HG02588 (cell line): Measurements from ENCODE around the gene PRKG1.

Source experiments
- ATAC-seq: cut with Tn5 transposase; IDR thresholded peaks from one replicate; pipeline ENCODE4 v1.9.1; 2021; ENCODE audit warnings: mild to moderate bottlenecking, moderate library complexity; ENCODE audit not compliant: unreplicated experiment

PRKG1 gene

GRCh38 chr10:51843966-51844365 lies 769.7 kb downstream of the PRKG1 start:
- no peak for ATAC-seq

DNA sequence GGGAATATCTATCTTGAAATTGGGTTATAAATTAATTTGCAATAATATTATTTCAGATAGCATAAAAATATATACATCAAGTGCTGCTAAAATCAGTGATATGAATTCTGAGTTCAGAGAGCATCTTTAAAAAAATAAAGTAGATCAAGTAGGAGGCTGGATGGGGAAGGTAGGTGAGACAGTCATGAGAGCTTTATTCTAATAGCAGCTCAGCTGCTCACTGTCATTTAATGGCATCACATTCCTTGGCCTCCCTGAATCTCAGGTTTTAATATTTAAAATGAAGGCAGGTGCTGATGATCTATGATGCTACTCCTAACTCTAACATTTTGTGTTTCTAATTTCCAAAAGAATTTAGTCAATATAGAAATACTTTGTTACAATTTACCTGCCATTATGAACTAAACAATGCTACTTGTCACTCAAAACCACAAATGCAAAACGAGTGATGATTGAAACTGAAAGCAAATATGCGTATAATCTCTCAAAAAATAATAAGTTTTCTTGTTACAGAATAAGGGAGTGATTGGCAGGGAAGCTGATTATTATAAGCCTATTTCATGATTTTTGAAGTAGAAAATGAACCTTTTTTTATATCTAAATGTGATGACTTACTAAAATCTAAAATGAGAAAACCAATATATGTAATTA lies 772.7 kb downstream of the PRKG1 start:
- no peak for ATAC-seq

DNA sequence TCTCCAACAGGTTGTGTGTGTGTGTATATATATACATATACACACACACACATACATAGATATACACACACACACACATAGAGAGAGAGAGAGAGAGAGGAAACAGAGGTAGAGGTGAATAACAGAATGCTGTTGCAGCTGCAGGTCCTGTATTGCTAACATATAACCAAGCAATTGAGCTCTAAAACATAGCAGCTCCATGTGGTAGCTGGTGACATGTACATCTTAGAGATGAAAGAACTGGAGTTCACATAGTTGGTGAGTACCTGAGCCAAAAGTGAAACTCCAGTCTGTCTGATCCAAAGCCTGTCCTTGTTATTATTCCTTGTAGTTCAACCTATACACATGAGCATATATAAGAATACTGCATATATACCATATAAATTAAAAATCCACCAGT lies 778.0 kb downstream of the PRKG1 start:
- no peak for ATAC-seq

DNA sequence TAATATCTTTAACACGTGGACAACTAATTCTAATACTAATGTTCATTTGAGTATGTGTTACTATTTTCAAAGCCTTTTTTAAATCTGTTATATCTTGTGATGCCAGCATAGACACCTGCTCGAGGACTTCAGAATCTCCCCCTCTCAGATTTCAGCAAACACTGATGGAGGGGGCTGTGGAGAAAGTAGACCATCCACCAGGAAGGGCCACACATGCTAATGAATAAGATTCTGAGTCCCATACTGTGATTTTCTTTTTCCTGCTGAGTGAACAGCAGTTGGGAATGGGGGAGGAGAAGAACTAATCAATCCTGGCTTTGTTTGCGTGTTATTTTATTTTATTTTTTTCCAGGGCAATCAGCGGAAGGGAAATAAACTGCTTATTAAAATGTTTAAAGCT lies 783.0 kb downstream of the PRKG1 start:
- ATAC-seq: no peak

DNA sequence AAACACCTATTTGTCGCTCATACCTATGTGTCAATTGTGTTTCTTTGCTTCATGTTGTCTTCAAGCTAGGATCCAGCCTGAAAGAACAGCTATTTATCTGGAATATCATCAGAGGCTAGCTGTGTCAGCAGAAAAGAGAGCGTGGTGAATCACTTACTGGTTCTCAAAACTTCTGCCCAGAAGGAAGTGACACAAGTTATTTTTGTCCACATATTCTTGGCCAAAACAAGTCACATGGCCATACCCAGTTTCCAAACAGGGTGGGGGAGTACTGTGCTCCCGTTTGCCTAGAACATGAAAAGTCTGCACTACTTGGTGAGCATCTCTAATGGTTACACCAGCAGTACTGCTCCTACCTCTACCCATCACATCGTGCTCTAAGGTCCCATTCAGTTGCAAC lies 786.0 kb downstream of the PRKG1 start:
- peak; percentile 84 for ATAC-seq

DNA sequence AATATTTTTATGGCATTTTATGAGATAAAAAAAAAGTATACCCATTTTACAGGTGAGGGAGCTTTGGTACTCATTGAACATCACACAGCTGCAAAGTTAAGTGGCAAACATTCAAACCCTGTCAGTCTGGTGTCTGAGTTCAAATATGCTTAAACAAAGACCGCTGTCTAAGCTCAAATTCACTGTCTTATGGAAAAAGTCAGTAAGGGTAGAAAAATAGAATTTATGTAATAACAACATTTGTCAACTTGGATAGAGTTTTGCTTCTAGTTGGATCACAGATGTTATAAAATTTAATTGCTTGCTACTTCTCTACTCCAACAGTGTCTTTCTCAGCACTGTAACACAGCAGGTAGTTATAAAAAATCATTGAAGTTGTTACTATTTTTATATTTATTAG lies 786.8 kb downstream of the PRKG1 start:
- no peak for ATAC-seq

DNA sequence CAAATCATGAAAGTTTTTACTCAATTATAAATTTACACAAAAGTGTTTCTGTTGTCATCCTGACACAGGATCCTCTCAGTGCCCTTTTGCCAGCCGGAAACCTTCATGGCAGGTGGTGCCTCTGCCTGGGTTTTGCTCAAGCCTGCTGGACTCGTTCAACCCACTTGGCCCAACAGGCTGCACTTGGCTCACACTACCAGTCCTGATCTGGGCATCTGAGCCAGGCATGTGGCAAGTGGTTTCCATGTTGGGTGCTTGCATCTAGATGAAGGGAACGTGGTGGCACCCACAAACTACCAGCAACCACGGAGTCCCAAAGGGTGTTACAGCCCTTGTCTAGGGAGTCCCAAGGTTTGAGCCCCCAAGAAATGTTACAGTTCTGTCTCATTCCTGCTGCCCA lies 787.4 kb downstream of the PRKG1 start:
- no peak for ATAC-seq

DNA sequence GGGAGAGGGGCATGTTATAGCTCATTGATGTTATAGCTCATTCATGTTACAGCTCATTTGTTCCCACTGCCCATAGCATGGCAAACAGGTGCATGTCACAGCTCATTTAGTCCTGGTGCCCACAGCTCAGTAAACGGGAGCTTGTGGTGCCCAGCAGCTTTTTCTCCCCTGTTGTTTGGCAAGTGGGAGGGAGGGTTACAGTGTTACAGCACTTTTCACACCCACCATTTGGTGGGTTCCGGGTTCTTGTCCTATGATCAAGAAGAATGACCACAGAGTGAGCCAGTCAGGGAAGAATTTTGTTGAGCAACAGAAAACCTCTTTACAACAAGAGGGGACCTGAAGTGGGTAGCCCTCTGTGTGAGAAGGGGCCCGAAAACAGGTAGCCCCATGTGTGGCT lies 787.9 kb downstream of the PRKG1 start:
- ATAC-seq: no peak

DNA sequence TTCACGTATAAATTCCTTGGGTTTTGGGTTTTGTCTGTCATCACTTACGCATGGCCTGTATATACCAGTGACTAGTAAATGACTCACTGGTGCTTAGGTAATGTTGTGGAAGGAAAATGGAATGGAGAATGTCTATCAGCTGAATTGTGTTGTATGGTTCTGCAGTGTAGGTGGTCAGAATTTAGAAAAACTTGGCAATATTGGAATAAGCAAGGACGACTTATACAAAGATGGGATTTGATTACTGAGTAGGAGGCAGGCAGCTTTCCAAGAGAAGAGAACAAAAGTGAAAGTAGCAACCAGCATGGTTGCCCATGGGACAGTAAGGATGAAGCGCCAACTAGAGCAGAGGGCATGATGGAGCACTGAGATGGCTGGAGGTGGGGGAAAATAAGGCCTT lies 793.7 kb downstream of the PRKG1 start:
- no peak for ATAC-seq

DNA sequence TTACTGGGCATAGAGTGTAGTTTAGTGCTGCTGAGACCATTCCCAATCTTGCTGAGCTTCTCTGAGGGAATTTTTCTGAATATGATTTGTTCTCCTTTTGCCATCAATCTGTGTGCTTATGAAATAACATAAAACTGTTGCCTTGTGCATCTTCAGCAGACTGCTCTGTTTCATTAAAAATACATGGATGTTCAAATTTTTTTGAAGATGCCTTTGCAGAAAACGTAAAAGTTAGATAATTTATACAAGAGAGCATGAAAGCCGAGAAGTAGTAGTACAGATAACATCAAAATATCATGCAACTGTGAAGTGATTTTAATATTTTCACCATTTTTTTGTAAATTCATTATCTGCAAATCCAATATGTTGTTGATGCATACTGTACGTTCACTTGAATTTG lies 799.8 kb downstream of the PRKG1 start:
- ATAC-seq: no peak

DNA sequence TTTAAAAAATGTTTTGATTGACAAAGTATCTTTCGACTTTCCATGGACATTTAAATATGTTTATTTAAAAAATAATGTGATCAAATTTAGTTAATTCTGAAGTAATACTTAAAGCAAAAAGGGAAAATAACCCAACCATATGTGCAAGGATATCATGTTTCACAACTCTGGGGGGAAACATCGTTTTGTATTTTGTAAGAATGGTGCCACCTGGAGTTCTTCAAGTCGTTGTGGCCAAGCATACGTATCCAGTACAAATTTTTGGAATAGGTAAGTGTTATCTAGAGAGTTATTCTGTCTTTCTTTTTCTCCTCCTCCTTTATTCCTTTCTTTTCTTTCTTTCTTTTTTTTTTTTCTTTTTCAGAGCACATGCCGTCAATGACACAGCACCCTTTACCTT lies 801.3 kb downstream of the PRKG1 start:
- ATAC-seq: no peak

DNA sequence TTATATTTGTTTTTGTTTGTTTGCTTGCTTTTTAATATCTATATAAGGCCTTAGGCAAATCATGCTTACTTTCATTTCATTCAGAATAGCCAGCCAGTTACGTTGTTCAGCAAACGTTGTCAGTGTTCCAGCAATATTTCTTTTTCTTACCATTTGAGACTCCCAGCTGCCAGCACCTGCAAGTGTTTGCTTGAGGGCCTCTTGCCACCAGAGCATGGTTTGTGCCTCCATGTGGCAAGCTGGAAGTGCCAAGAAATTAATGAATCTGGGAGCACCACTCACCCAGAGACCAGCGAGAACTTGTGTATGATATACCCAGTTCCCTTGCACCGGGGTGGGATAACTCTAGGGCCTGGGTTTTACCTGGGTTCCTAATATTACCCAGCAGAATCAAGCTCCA lies 802.2 kb downstream of the PRKG1 start:
- no peak for ATAC-seq

DNA sequence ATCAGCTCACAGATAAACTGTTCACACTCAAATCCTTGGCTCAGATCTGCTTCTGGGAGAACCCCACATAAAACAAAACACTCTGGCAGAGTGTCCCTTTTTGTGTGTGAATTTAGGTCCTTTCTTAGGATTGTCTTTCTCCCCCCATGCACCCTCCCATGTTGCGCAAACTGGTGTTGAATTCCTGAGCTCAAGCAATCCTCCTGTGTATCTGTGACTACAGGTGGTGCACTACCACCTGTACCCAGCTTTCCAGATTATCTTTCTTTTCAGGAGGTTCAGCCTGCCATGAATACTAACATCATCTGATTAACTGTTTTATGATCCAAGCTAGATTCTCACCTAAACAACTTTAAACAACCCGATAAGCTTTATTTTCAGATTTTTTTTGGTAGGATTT lies 802.7 kb downstream of the PRKG1 start:
- no peak for ATAC-seq

- ATAC-seq: no peak
These were observed 803.3 kb downstream of the PRKG1 start for GRCh38 chr10:51877636-51878035.

- peak; percentile 3 for ATAC-seq
These were observed 804.4 kb downstream of the PRKG1 start for GRCh38 chr10:51878695-51879094.

DNA sequence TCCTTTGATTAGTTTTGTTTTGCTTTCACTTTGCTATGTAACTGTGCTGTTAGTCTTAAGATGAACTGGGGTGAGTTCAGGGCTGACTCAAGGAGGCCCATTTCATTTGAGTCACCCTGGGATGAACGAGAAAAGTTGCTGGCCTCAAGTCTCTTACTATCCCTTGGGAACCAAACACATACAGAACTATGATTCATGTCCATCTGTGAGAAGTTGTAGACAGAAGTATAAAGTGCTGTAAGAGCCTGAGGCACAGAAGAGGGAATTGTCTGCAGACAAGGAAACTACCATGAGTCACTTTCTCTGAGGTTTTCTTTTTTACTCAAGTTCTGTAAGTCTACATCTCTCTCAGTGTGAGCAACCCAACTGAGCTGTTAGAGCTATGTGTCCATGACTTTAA lies 805.0 kb downstream of the PRKG1 start:
- ATAC-seq: peak; percentile 95

DNA sequence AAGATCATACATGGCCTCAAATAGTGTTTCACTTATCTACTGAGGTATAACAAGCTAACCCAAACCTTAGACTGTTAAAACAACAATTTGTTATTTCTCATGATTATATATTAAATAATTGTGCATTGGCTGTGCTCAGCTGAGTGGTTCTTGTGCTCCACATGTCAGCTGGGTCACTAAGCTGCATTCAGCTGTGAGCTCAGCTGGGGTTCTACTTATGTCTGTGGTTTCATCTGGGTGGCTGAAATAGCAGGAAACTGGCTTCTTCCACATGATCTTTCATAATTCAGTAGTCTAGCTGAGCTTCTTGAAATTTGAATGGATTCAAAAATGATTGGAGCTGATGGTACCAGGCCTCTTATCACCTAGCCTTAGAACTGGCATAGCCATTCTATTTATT lies 806.9 kb downstream of the PRKG1 start:
- no peak for ATAC-seq

- no peak for ATAC-seq
These were observed 812.3 kb downstream of the PRKG1 start for GRCh38 chr10:51886438-51887068.

GRCh38 chr10:51888263-51888662 lies 814.0 kb downstream of the PRKG1 start:
- ATAC-seq: no peak

- ATAC-seq: no peak
These were observed 818.0 kb downstream of the PRKG1 start for GRCh38 chr10:51892313-51892712.

DNA sequence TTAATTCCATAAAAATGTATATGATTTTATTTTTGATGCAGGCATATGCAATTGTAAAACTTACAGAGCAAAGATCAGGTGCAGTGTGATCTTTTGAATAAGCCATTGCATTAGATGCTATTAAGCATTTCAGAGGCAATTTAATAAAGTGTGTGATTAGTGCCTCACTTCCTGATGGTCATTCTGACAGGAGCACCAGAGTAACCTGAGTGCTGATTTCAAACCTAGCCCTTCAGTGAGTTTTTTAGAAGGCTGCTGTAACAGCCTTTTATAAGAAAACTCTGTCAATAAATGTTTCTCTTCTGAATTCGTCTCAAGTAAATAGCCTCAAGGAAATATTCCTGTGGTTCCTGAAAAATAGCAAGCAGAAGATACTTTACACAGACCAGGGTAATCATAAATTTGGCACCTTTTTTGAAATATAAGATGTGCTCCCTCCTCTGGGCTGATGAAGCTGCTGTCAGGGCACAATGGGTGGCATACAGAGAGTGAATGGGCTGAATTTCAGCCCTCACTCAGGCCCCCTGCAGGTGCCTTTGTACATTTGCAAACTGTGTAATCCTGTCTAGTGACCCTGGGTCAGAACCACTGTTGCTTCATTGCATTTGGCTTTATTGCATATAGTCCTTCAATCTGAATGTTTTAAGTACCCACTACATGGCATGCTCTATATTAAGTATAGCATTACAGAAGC lies 818.8 kb downstream of the PRKG1 start:
- ATAC-seq: peak; percentile 74

GRCh38 chr10:51894771-51895578 lies 820.7 kb downstream of the PRKG1 start:
- no peak for ATAC-seq
